Astrocyte (in vitro differentiated cells and primary cell): ENCODE results near the gene AK5. TPM values are rescaled to one million over a fixed set of nuclear protein-coding genes. Genes with fewer than 3 reads are reported as not detected.

Experiments
- DNase-seq: peaks from one replicate; pipeline ENCODE4 v3.0.0-alpha.2; 2010; ENCODE audit warnings: low read depth
- FAIRE-seq: peaks from 2 replicates; lab custom pipeline; 2011; peaks lifted over from hg19 to GRCh38; lab: Jason Lieb, UNC
- H2AFZ ChIP-seq: 2 replicates; pipeline ENCODE4 v1.6.0; 2012; ENCODE audit warnings: low read depth, low read length, inconsistent platforms
- H3K27ac ChIP-seq: 2 replicates; pipeline ENCODE4 v1.5.1; 2011; ENCODE audit warnings: low read depth, low read length, inconsistent platforms
- H3K27me3 ChIP-seq: 2 replicates; pipeline ENCODE4 v1.6.0; 2011; ENCODE audit warnings: low read length, inconsistent platforms; ENCODE audit not compliant: insufficient read depth
- H3K36me3 ChIP-seq: 2 replicates; pipeline ENCODE4 v1.5.1; 2011; ENCODE audit warnings: low read length, inconsistent platforms; ENCODE audit not compliant: insufficient read depth
- H3K4me1 ChIP-seq: 2 replicates; pipeline ENCODE4 v1.5.1; 2011; ENCODE audit warnings: low read length, inconsistent platforms; ENCODE audit not compliant: insufficient read depth
- H3K4me2 ChIP-seq: 2 replicates; pipeline ENCODE4 v1.6.0; 2012; ENCODE audit warnings: low read length, inconsistent platforms
- H3K4me3 ChIP-seq: 2 replicates; pipeline ENCODE4 v1.5.1; 2011; ENCODE audit warnings: low read depth, mild to moderate bottlenecking, low read length, inconsistent platforms; ENCODE audit not compliant: insufficient read depth
- H3K79me2 ChIP-seq: 2 replicates; pipeline ENCODE4 v1.6.0; 2012; ENCODE audit warnings: mild to moderate bottlenecking, low read length, inconsistent platforms; ENCODE audit not compliant: insufficient read depth
- H3K9ac ChIP-seq: 2 replicates; pipeline ENCODE4 v1.6.0; 2012; ENCODE audit warnings: mild to moderate bottlenecking, low read length, inconsistent platforms
- H3K9me3 ChIP-seq: 2 replicates; pipeline ENCODE4 v1.5.1; 2012; ENCODE audit warnings: low read depth, mild to moderate bottlenecking, low read length, inconsistent platforms; ENCODE audit not compliant: insufficient read depth
- H4K20me1 ChIP-seq: 2 replicates; pipeline ENCODE4 v1.6.0; 2012; ENCODE audit warnings: low read length, inconsistent platforms; ENCODE audit not compliant: insufficient read depth
- H3K27ac Mint-ChIP-seq: one replicate; pipeline ENCODE4 v1.8.0; 2021; ENCODE audit warnings: mild to moderate bottlenecking, mixed read lengths; ENCODE audit not compliant: unreplicated experiment
- H3K27me3 Mint-ChIP-seq: one replicate; pipeline ENCODE4 v1.8.0; 2021; ENCODE audit warnings: low read depth, mixed read lengths; ENCODE audit not compliant: unreplicated experiment
- H3K36me3 Mint-ChIP-seq: one replicate; pipeline ENCODE4 v1.8.0; 2021; ENCODE audit warnings: low read depth, mixed read lengths; ENCODE audit not compliant: unreplicated experiment
- H3K4me1 Mint-ChIP-seq: one replicate; pipeline ENCODE4 v1.8.0; 2021; ENCODE audit warnings: low read depth, mixed read lengths; ENCODE audit not compliant: unreplicated experiment
- H3K4me3 Mint-ChIP-seq: one replicate; pipeline ENCODE4 v1.8.0; 2021; ENCODE audit warnings: mild to moderate bottlenecking, moderate library complexity, mixed read lengths; ENCODE audit not compliant: unreplicated experiment
- H3K9me3 Mint-ChIP-seq: one replicate; pipeline ENCODE4 v1.8.0; 2021; ENCODE audit warnings: mild to moderate bottlenecking, mixed read lengths; ENCODE audit not compliant: unreplicated experiment
- CTCF ChIP-seq: IDR thresholded peaks from 2 replicates; pipeline ENCODE4 v1.5.1; 2011; ENCODE audit warnings: low read depth, mild to moderate bottlenecking, inconsistent platforms, low read length, moderate library complexity; ENCODE audit not compliant: insufficient read depth
- EZH2 ChIP-seq: IDR thresholded peaks from 2 replicates; pipeline ENCODE4 v1.6.1; 2012; ENCODE audit warnings: mild to moderate bottlenecking, low read length, inconsistent platforms; ENCODE audit not compliant: insufficient read depth
- total RNA-seq: library from RNA; stranded (reverse); gene quantifications from 2 replicates; pipeline ENCODE4 v1.2.1, GENCODE V29; 2021

Gene AK5
- total RNA-seq, 1 donor from 2014 or later, result 4.4 TPM

GRCh38 chr1:77350012-77350770, 68.4 kb downstream of the AK5 start:
- Mint-ChIP-seq H3K4me1 (peaks cover 10% of the 10 kb centered on the region), H3K27ac (no peak overlapping the region), H3K27me3 (no peaks in the 10 kb centered on the region), H3K9me3 (no peaks in the 10 kb centered on the region), H3K4me3 (no peak overlapping the region), H3K36me3 (peaks cover 2% of the 10 kb centered on the region)
- Histone ChIP-seq H3K9me3 (no peaks in the 10 kb centered on the region), H4K20me1 (no peaks in the 10 kb centered on the region), H3K9ac (no peak overlapping the region), H3K79me2 (no peaks in the 10 kb centered on the region), H3K4me1 (peaks cover 2% of the 10 kb centered on the region), H3K36me3 (no peaks in the 10 kb centered on the region), H3K4me2 (no peak overlapping the region), H3K27ac (no peak overlapping the region), H3K27me3 (no peaks in the 10 kb centered on the region), H2AFZ (no peak overlapping the region), H3K4me3 (no peak overlapping the region)
- FAIRE-seq (no peak), DNase-seq (no peak)
- TF ChIP-seq CTCF (no peak), EZH2 (no peak)

- Histone ChIP-seq H3K9me3 (no peaks in the 10 kb centered on the region), H3K4me1 (no peaks in the 10 kb centered on the region), H4K20me1 (no peaks in the 10 kb centered on the region), H3K79me2 (no peaks in the 10 kb centered on the region), H3K4me2 (no peak overlapping the region), H2AFZ (no peak overlapping the region), H3K4me3 (no peak overlapping the region), H3K27ac (no peak overlapping the region), H3K9ac (no peak overlapping the region), H3K36me3 (no peaks in the 10 kb centered on the region), H3K27me3 (no peaks in the 10 kb centered on the region)
- H3K27me3 Mint-ChIP-seq, result no peaks in the 10 kb centered on the region
- DNase-seq (no peak), FAIRE-seq (no peak)
- TF ChIP-seq EZH2 (no peak), CTCF (no peak)
- H3K36me3 Mint-ChIP-seq, result no peaks in the 10 kb centered on the region
- no peak overlapping the region for H3K27ac Mint-ChIP-seq
- no peaks in the 10 kb centered on the region for H3K4me1 Mint-ChIP-seq
- no peaks in the 10 kb centered on the region for H3K9me3 Mint-ChIP-seq
- H3K4me3 Mint-ChIP-seq, result no peak overlapping the region
Observed at GRCh38 chr1:77354536-77354935, 72.7 kb downstream of the AK5 start.

- Mint-ChIP-seq H3K27me3 (no peaks in the 10 kb centered on the region), H3K4me3 (no peak overlapping the region), H3K9me3 (no peaks in the 10 kb centered on the region), H3K4me1 (no peaks in the 10 kb centered on the region), H3K27ac (no peak overlapping the region), H3K36me3 (no peaks in the 10 kb centered on the region)
- no peak overlapping the region for H3K27ac ChIP-seq
- no peak for FAIRE-seq
- H3K4me1 ChIP-seq, result no peaks in the 10 kb centered on the region
- no peaks in the 10 kb centered on the region for H3K9me3 ChIP-seq
- H3K79me2 ChIP-seq, result no peaks in the 10 kb centered on the region
- H3K4me2 ChIP-seq, result no peak overlapping the region
- H3K4me3 ChIP-seq, result no peak overlapping the region
- DNase-seq, result no peak
- H3K36me3 ChIP-seq, result no peaks in the 10 kb centered on the region
- TF ChIP-seq EZH2, result no peak
- TF ChIP-seq CTCF, result no peak
- no peaks in the 10 kb centered on the region for H3K27me3 ChIP-seq
- H2AFZ ChIP-seq, result no peak overlapping the region
- no peaks in the 10 kb centered on the region for H4K20me1 ChIP-seq
- H3K9ac ChIP-seq, result no peak overlapping the region
Observed at GRCh38 chr1:77355010-77355409, 73.2 kb downstream of the AK5 start.
